GM10847 (cell line): ENCODE measurements around the gene ZNF799.

Source experiments
- POLR2A ChIP-seq: IDR thresholded peaks from 2 replicates; pipeline ENCODE4 v1.6.1; 2011; ENCODE audit not compliant: insufficient read length; ENCODE audit errors: extremely low read depth

ZNF799 gene

DNA sequence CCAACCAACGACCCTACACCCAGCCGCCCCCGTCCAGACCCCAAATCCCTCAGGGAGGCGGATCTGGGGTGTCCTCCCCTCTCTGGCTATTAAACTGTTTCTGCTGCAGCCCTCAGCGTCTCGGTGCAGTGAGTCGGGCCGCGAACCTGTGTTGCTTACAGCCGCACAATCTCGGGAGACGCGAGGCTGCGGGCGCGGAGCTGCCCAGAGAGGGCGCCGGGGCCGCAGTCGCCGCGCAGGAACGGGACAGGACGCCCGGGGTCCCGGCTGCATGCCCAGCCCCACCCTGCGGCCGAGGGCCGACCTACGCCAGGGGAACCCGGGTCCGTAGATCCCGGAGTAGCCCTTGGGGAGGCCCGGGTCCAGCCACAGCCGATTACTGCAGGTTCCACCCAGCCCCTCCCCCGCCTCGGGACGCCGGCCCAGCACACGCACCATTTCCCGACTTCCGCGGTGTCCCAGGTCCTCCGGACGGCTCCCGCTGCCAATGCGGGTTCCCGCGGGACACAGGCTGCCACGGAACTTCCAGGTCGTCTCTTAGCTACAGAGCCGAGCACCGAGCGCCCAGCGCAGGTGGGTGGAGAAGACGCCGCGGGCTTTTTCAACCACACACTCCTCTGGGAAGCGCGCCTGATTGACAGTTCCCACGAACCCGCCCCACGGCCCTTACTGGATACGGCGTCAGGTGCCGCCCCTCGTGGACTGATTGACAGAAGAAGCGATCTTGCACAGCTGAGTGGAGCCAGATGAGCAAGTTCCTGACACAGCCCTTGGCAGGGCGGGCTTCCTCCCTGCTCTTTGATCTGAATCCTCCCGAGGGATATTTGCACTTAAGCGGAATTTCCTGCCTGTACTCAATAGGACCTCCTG is at the start of gene ZNF799:
TSS of gene ZNF799 (minus strand) at position 639 of the 870 bp plus-strand sequence. CDS start at position 438, 201 bp downstream.
- TF ChIP-seq POLR2A = peak; percentile 40

DNA sequence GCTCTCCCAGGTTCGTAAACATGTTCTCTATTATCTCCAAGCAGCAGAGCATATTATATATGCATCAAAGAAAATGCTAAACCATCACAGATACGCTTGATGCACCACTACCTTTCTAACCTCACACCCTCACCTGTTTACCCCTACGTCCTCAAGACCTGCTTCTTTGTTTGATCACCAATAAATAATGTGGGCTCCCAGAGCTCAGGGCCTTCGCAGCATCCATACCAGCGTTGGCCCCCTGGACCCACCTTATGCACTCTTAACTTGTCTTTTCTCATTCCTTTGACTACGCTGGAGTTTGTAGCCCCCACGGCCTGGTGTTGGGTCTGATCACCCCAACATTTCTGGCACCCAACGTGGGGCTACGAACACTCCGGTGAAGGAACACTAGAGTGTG is 49.8 kb upstream of the ZNF799 start:
- TF ChIP-seq POLR2A = no peak

DNA sequence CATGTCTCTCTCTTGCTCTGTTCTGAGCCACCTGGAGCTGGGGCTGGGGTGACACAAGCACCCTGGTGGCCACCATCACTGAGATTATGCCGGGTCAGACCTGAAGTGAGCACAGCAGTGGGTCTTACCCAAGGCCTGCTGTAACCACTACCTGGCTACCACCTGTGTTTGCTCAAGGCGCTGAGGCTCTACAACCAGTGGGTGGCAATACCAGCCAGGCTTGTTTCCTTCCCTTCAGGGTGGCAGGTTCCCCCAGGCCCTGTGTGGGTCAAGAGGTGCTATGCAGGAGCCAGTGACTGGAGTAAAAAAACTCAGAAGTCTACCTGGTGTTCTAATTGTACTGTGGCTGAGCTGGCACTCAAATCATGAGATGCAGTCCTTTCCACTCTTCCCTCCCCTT is 47.7 kb upstream of the ZNF799 start:
- no peak for TF ChIP-seq POLR2A

DNA sequence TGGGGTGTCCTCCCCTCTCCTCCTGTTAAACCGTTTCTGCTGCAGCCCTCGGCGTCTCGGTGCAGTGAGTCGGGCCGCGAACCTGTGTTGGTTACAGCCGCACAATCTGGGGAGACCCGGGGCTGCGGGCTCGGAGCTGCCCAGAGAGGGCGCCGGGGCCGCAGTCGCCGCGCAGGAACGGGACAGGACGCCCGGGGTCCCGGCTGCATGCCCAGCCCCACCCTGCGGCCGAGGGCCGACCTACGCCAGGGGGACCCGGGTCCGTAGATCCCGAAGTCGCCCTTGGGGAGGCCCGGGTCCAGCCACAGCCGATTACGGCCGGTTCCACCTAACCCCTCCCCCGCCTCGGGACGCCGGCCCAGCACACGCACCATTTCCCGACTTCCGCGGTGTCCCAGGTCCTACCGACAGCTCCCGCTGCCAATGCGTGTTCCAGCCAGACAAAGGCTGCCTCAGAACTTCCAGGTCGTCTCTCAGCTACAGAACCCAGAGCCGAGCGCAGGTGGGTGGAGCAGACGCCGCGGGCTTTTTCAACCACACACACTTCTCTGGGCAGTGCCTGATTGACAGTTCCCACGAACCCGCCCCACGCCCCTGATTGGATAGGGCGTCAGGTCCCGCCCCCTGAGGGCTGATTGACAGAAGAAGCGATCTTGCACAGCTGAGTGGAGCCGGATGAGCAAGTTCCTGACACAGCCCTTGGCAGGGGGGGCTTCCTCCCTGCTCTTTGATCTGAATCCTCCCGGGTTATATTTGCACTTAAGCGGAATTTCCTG is 39.7 kb upstream of the ZNF799 start, which contains the start of gene ZNF443:
TSS of gene ZNF443 (minus strand) at position 481 of the 776 bp plus-strand sequence. CDS start at position 374, 107 bp downstream.
- peak; percentile 34 for TF ChIP-seq POLR2A

DNA sequence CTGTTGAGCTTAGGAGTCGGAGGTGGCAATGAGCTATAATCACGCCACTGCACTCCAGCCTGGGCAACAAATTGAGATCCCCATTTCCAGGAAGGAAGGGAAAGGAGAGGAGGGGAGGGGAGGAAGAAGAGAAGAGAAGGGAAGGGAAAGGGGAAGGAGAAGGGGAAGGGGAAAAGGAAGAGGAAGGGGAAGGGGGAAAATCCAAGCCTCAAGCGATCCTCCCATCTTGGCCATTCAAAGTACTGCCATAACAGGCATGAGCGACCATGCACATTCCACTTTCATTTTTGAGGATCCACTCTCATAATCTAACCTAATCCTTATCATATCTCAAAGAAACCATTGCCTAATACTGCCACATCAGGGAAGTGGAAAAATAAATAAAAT is 24.8 kb upstream of the ZNF799 start:
- TF ChIP-seq POLR2A = no peak

DNA sequence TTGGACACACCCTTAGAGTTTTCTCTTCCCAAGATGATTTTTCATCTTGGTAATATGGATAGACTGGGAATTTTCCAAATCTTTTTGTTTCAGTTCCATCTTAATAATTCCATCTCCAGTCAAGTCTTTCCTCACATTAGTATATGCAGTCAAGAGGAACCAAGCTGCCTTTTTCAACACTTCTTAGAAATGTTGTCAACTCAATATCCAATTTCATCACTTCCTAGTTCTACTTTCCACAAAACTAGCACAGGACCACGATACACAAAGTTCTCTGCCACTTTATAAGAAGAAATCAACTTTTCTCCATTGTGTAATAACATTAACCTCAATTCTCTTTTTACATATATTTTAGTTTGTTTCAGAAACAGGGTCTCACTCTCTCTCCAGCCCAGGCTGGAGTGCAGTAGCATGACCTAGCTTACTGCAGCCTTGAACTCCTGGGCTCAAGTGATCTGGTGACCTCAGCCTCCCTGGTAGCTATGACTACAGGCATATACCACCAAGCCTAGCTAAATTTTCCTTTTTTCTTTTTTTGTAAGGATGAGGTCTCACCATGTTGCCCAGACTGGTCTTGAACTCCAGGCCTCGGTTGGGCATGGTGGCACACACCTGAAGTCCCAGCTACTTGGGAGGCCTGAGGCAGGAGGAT is 24.3 kb upstream of the ZNF799 start:
- TF ChIP-seq POLR2A = no peak

DNA sequence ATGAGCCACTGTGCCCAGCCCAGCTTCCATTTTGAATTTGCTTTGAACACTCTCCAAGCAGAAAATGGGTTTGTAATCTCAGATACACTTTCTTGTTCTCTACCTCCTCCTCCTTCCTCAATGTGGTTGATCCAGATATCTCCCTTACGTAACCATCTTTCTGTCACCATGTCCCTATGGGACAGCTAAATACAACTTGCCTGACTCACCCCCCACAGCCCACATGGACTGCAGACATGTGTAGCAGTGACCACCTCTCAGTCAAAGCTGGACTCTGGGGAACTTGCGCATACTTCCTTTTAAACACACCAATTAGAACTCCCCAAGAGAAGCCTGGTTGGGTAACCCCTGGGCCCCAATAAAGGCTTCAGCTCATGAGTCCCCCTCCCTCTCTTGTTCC is 10.8 kb upstream of the ZNF799 start:
- TF ChIP-seq POLR2A = no peak

DNA sequence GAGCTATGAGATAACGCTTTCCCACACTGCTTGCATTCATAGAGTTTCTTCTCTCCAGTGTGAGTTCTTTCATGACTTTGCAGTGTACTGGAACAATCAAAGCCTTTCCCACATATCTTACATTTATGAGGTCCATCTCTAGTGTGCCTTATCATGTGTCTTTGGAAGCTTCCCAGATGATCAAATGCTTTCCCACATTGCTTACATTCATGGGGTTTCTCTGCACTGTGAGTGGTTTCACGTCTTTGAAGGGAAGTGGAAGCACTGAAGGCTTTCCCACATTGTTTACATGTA is 20.7 kb downstream of the ZNF799 start:
- no peak for TF ChIP-seq POLR2A

DNA sequence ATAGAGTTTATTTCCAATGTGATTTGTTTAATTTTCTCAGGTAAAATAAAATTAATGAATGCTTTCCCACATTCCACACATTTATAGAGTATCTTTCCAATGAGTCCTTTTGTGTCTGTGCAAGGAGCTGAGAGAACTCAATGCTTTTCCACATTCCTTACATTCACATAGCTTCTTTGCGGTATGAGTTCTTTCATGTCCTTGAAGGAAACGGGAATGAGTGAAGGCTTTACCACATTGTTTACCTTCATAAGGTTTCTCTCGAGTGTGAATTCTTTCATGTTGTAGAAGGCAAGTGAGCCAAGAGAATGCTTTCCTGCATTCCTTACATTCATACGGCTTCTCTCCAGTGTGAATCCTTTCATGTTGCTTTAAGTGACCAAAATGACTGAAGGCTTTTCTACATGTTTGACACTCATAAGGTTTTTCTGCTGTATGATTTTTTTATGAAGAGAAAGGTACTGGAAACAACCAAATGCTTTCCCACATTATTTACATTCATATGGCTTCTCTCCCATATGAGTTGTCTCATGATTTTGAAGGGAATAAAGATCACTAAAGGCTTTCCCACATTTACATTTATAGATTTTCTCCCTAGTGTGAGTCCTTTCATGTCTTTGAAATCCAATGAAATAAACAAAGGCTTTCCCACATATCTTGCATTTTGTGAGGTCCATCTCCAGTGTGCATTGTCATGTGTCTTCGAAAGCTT is 21.2 kb downstream of the ZNF799 start:
- TF ChIP-seq POLR2A = no peak

DNA sequence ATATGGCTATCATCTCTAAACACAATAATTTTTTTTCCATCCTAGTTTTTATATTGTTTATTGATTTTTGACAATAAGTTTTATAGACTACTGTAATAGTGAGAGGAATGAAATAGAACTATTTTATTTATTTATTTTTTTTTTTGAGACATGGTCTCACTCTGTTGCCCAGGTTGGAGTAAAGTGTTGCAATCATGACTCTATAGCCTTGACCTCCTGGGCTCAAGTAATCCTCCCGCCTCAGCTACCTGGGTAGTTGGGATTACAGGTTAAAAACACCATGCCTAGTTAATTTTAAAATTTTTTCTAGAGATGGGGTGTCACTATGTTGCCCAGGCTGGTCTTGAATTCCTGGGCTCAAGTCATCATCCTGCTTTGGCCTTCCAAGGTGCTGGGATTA is 27.0 kb downstream of the ZNF799 start:
- no peak for TF ChIP-seq POLR2A

DNA sequence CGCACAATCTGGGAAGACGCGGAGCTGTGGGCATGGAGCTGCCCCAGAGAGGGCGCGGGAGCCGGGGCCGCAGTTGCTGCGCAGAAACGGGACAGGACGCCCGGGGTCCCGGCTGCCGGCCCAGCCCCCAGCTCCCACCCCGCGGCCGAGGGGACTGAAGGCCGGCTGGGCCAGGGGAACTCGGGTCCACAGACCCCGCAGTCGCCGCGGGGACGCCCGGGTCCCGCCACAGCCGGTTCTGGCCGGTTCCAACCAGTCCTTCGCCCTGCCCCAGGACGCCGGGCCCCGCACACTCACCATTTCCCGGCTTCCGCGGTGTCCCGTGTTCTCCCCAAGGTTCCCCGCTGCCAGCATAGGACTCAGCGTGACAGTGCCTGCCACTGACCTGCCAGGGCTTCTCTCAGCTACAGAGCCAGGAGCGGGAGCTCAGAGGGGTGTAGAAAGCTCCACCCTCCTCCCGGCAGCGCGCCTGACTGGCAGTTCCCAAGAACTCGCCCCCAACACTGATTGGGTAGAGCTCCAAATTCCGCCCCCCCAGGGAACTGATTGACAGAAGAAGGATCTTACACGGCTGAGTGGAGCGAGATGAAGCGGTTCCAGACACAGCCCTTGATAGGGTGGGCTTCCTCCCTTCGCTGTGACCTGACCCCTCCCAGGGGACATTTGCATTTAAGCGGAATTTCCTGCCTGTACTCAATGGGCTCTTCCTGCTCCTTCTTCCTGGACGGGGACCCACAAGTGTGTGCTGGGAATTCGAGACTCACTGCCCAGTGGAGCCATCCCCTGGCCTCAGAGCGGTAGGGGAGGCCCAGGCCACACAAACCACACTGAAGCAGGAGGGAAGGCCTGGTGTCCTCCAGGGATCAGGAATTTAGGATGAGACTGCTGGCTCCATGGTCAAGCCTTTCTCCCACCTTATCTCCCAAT is 35.6 kb downstream of the ZNF799 start, which contains the start of gene ZNF442:
TSS of gene ZNF442 (minus strand) at position 448 of the 927 bp plus-strand sequence. CDS start 2,052 bp downstream, outside the sequence.
- TF ChIP-seq POLR2A = peak; percentile 67

DNA sequence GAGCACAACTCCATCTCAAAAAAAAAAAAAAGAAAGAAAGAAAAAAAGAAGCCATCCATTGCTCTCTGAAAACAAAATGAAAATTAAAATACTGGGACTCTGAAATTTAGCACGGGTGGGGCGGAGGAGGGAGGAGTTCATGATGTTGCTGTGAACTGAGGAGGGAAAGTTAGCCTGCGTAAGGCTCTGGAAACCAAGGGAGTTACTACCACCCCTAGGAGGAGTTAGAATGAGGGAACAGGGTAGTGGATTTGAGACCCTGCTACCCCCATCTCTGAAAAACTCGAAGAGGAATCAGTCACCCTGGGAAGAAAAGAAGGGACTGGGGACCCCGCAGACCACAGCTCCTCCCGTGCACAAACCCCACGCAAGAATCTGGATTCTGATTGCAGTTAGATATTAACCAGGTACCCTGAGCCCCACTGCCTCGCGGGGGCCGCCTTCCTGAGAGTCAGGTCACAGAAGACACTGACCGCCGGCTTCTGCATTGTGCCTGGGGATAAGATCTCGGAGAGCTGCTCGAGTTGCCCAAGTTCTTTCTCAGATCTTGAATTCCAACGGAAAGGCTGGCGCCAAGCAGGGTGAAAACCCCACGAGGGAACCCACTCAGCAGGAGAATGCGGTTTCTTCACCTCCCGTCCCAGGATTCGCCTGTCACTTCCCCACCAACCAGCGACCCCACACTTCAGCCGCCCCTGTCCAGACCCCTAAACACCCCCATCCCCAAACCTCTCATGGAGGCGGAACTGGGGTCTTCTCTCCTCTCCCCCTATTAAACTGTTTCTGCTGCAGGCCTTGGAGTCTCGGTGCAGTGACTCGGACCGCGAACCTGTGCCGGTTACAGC is 36.5 kb downstream of the ZNF799 start:
- no peak for TF ChIP-seq POLR2A

DNA sequence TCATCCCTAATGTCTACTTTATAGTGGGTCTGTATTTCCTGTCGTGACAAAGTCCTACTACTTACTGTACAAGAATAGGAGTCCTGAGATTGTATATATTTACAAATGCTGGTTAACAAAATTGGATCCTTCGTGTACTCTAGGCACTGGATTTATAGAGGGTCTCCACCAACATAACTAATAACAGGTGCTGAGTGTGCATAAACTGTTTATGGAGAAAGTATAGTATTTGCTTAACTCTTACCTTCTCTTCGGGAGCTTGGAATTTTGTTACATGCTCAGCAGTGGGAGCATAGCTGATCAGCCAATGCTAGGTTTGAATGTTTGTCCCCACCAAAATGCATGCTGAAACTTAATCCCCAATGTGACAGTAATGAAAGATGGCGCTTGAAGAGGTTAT is 47.7 kb downstream of the ZNF799 start:
- no peak for TF ChIP-seq POLR2A
